K562 (cell line): ENCODE data around the gene PLA2G4C. TPM values are rescaled to one million over a fixed set of nuclear protein-coding genes. Genes with fewer than 3 reads are reported as not detected.
A peak's percentile ranks its signal among the peaks of the same experiment; 100 is the strongest.

Experiments used
- ATAC-seq: fragments of 200-7000 bp; cut with Tn5 transposase; 3 replicates; pipeline ENCODE4 v1.9.1; 2020; ENCODE audit warnings: moderate library complexity
- BruUV-seq: library from RNA; stranded (reverse); fragments of 400-500 nt; replicated peaks from 2 replicates; lab custom pipeline; 2021; lab: Mats Ljungman, UMichigan
- CTCF ChIA-PET: fragments of 300-600 bp; formaldehyde crosslinking; extraction: SDS; loops from one replicate; lab custom pipeline; 2021; ENCODE audit warnings: low intra/inter-chr PET ratio; lab: Yijun Ruan, JAX
- POLR2A ChIA-PET: fragments of 300-600, 350-650 bp; sonication (Branson Sonifier 250); formaldehyde crosslinking; extraction: SDS; loops from one replicate; lab custom pipeline; 2021; ENCODE audit warnings: antibody characterized with exemption, inconsistent platforms; lab: Yijun Ruan, JAX
- DNase-seq, 4 experiments: peaks; one replicate each; pipeline versions ENCODE4 v3.0.0 to v3.0.0-alpha.2; 2011 to 2018; ENCODE audit warnings: low spot score in 3 of 4, mixed read lengths in 3 of 4; ENCODE audit errors: extremely low read depth in 1 of 4
- FAIRE-seq: peaks from 2 replicates; lab custom pipeline; 2011; peaks lifted over from hg19 to GRCh38; lab: Jason Lieb, UNC
- H2AFZ ChIP-seq: 2 replicates; pipeline ENCODE4 v1.6.0; 2011; ENCODE audit warnings: low read depth, low read length, control low read depth, inconsistent platforms
- H3K27ac ChIP-seq: fragments of 200-600 bp; 3 replicates; pipeline ENCODE4 v1.8.0; 2011; ENCODE audit warnings: low read depth, mild to moderate bottlenecking, control low read depth, inconsistent platforms, low read length, moderate library complexity, mixed read lengths; ENCODE audit errors: extremely low read depth
- H3K27me3 ChIP-seq, 2 experiments: fragments of 300-600 bp in 1 of 2; 2 replicates in 1 of 2; 3 replicates in 1 of 2; pipeline versions ENCODE4 v1.6.0 to v1.8.0; 2011; ENCODE audit warnings: inconsistent platforms in 2 of 2, low read length in 2 of 2, mild to moderate bottlenecking in 1 of 2, mixed read lengths in 1 of 2, moderate library complexity in 1 of 2; ENCODE audit not compliant: control insufficient read depth in 2 of 2, insufficient read depth in 2 of 2
- H3K36me3 ChIP-seq: fragments of 300-600 bp; 3 replicates; pipeline ENCODE4 v1.8.0; 2011; ENCODE audit warnings: mild to moderate bottlenecking, low read length, inconsistent platforms; ENCODE audit not compliant: control insufficient read depth, insufficient read depth
- H3K4me1 ChIP-seq, 2 experiments: fragments of 200-600 bp in 1 of 2; replicated peaks in 1 of 2; 2 replicates in 1 of 2; 3 replicates in 1 of 2; pipeline versions ENCODE4 v1.5.1 to v1.8.0; 2011; ENCODE audit warnings: inconsistent platforms in 2 of 2, low read length in 2 of 2, mild to moderate bottlenecking in 1 of 2, mixed read lengths in 1 of 2, moderate library complexity in 1 of 2; ENCODE audit not compliant: control insufficient read depth in 2 of 2, insufficient read depth in 2 of 2
- H3K4me2 ChIP-seq: 2 replicates; pipeline ENCODE4 v1.6.1; 2011; ENCODE audit warnings: low read length, control low read depth, inconsistent platforms, mixed read lengths; ENCODE audit not compliant: insufficient read depth
- H3K4me3 ChIP-seq: fragments of 200-600 bp; sonication (generic), shearing (Covaris generic); 2 replicates; pipeline ENCODE4 v1.5.1; 2016; ENCODE audit warnings: control low read depth, inconsistent platforms
- H3K79me2 ChIP-seq: fragments of 200-600 bp; 3 replicates; pipeline ENCODE4 v1.8.0; 2011; ENCODE audit warnings: low read length, inconsistent platforms; ENCODE audit not compliant: control insufficient read depth, insufficient read depth
- H3K9ac ChIP-seq, 2 experiments: 2 replicates each; pipeline versions ENCODE4 v1.6.0 to v1.6.1; 2011; ENCODE audit warnings: low read depth in 2 of 2, low read length in 2 of 2, control low read depth in 1 of 2, inconsistent platforms in 1 of 2, mild to moderate bottlenecking in 1 of 2, mixed read lengths in 1 of 2; ENCODE audit not compliant: insufficient read depth in 1 of 2
- H3K9me1 ChIP-seq: one replicate; pipeline ENCODE4 v1.6.0; 2011; ENCODE audit warnings: inconsistent platforms, mild to moderate bottlenecking, low read length, moderate library complexity; ENCODE audit not compliant: control insufficient read depth, insufficient read depth
- H3K9me3 ChIP-seq: replicated peaks from 2 replicates; pipeline ENCODE4 v1.5.1; 2011; ENCODE audit warnings: low read depth, low read length, inconsistent platforms; ENCODE audit not compliant: control insufficient read depth, insufficient read depth
- H4K20me1 ChIP-seq: replicated peaks from 2 replicates; pipeline ENCODE4 v1.6.1; 2011; ENCODE audit warnings: low read length, inconsistent platforms, mixed read lengths; ENCODE audit not compliant: control insufficient read depth, insufficient read depth
- CBX1 ChIP-seq: sonication (generic); IDR thresholded peaks from 2 replicates; pipeline ENCODE4 v1.6.1; 2016; ENCODE audit warnings: antibody characterized with exemption, low read depth, mild to moderate bottlenecking
- CC2D1A ChIP-seq: fragments of 450-650 bp; IDR thresholded peaks from 2 replicates; pipeline ENCODE4 v1.6.1; 2017; ENCODE audit warnings: mild to moderate bottlenecking
- CTCF ChIP-seq, 3 experiments: IDR thresholded peaks in 2 of 3; conservative IDR thresholded peaks in 1 of 3; 2 replicates each; pipeline ENCODE4 v1.5.1; 2011 to 2012; ENCODE audit warnings: low read length in 3 of 3, mild to moderate bottlenecking in 3 of 3, control low read depth in 2 of 3, improper control_type of control experiment in 1 of 3, inconsistent platforms in 1 of 3, low read depth in 1 of 3, mixed read lengths in 1 of 3, moderate library complexity in 1 of 3; ENCODE audit not compliant: insufficient read depth in 2 of 3
- EHMT2 ChIP-seq: fragments of 450-650 bp; IDR thresholded peaks from 2 replicates; pipeline ENCODE4 v1.6.1; 2018; ENCODE audit warnings: antibody characterized with exemption
- JUN ChIP-seq, 2 experiments: sonication (generic) in 1 of 2; formaldehyde crosslinking in 1 of 2; IDR thresholded peaks; 2 replicates each; pipeline versions ENCODE4 v1.6.1 to v1.8.0; 2012 to 2022; ENCODE audit warnings: borderline replicate concordance in 2 of 2, mild to moderate bottlenecking in 2 of 2, improper control_type of control experiment in 1 of 2, low read depth in 1 of 2, low read length in 1 of 2, missing genetic modification reagents in 1 of 2
- ZSCAN32 ChIP-seq: fragments of 450-650 bp; formaldehyde crosslinking; IDR thresholded peaks from 2 replicates; pipeline ENCODE4 v1.4.0; 2020; ENCODE audit warnings: mild to moderate bottlenecking, moderate library complexity
- WGBS: fragments of 100-300 bp; shearing (Covaris generic); methylation state at CpG from one replicate; pipeline ENCODE4 v1.1.6; 2016; ENCODE audit warnings: low coverage, mixed read lengths; ENCODE audit not compliant: insufficient coverage; ENCODE audit errors: missing lambda C conversion rate; 5-methylcytosine and 5-hydroxymethylcytosine counted together
- in situ Hi-C: fragments of 300-500 bp; cut with MboI; formaldehyde crosslinking; loops from 4 replicates; pipeline ENCODE4 v1.15.0; 2018; ENCODE audit warnings: inconsistent platforms, mixed read lengths
- intact Hi-C: fragments of 100-400 bp; cut with micrococcal nuclease; formaldehyde crosslinking; loops from 2 replicates; pipeline ENCODE4 v1.14.2; 2022
- polyA plus RNA-seq, 8 experiments: library from polyadenylated mRNA; depleted of rRNA in 4 of 8; stranded (reverse) in 5 of 8; unstranded in 3 of 8; fragments of >200 nt; fragmentation: Nextera tagmentation in 2 of 8; fragmentation: Illumina TruSeq in 1 of 8; extraction: Ambion mirVana in 2 of 8; extraction: Trizol in 1 of 8; gene quantifications; 2 replicates each; pipeline versions ENCODE4 v1.2.1 to v1.2.3, GENCODE V29; 2011 to 2014; ENCODE audit warnings: inconsistent platforms in 1 of 8, missing spikeins in 1 of 8
- total RNA-seq, 7 experiments: library from RNA; depleted of rRNA in 6 of 7; stranded (reverse); fragments of >200 nt in 6 of 7; fragmentation: Illumina TruSeq in 2 of 7; extraction: Trizol in 2 of 7; gene quantifications; 2 replicates each; pipeline versions ENCODE4 v1.2.1 to v1.2.3, GENCODE V29; 2011 to 2021; ENCODE audit warnings: low replicate concordance in 1 of 7
- TF ChIP-seq, protein P1 (sequence below): fragments of 450-650 bp; IDR thresholded peaks from 2 replicates; pipeline ENCODE4 v1.6.1; 2016; ENCODE audit warnings: mild to moderate bottlenecking
- TF ChIP-seq, protein P2 (sequence below): sonication (generic); formaldehyde crosslinking; IDR thresholded peaks from 2 replicates; pipeline ENCODE4 v1.8.0; 2022; ENCODE audit warnings: mild to moderate bottlenecking, missing genetic modification reagents
- TF ChIP-seq, protein P3 (sequence below): fragments of 250-450 bp; sonication (Bioruptor Pico); IDR thresholded peaks from 2 replicates; pipeline ENCODE4 v1.9.0; 2021; ENCODE audit warnings: mild to moderate bottlenecking, inconsistent platforms

Gene PLA2G4C
- total and polyA plus RNA-seq, 9 of the 15 experiments (the other 6 are each of a cell fraction or from before 2014, with no cell fraction given): 0.27 to 0.35 (median 0.35) TPM; not detected in 6

GRCh38 chr19:48006762-48007161 is 103.9 kb downstream of the PLA2G4C start:
- Histone ChIP-seq H3K79me2 (no peaks in the 10 kb centered on the region), H3K9me3 (no peaks in the 10 kb centered on the region; the same call in 1 of the 2 replicates), H3K4me2 (peak overlapping the region; percentile 42), H3K36me3 (no peaks in the 10 kb centered on the region), H3K9me1 (no peaks in the 10 kb centered on the region), H2AFZ (peak overlapping the region; percentile 71), H3K27ac (no peak overlapping the region), H3K9ac (no peak overlapping the region), H3K27me3 (no peaks in the 10 kb centered on the region; a peak in 2 of 5 replicates), H4K20me1 (no peaks in the 10 kb centered on the region), H3K4me3 (no peak overlapping the region), H3K4me1 (no peaks in the 10 kb centered on the region; a peak in 1 of 5 replicates)
- CTCF ChIA-PET: no interaction called here
- ATAC-seq (peak; percentile 58; the same call in 2 of the 3 replicates), DNase-seq (peak; percentile 36 to 52 (median 44)), FAIRE-seq (peak; percentile 71)
- intact Hi-C loops: no loop called here
- 2% methylated on average over 6 of the region's 6 CpGs for WGBS
- POLR2A ChIA-PET: interaction anchor here (0.6 to 1.0 kb wide), 2 partner anchors 11 to 358 kb away, joined by 3 to 5 read pairs; no protein-coding TSS in a partner anchor
- no TSS peak for BruUV-seq
- in situ Hi-C loops: no loop called here
- TF ChIP-seq, protein P1, sequence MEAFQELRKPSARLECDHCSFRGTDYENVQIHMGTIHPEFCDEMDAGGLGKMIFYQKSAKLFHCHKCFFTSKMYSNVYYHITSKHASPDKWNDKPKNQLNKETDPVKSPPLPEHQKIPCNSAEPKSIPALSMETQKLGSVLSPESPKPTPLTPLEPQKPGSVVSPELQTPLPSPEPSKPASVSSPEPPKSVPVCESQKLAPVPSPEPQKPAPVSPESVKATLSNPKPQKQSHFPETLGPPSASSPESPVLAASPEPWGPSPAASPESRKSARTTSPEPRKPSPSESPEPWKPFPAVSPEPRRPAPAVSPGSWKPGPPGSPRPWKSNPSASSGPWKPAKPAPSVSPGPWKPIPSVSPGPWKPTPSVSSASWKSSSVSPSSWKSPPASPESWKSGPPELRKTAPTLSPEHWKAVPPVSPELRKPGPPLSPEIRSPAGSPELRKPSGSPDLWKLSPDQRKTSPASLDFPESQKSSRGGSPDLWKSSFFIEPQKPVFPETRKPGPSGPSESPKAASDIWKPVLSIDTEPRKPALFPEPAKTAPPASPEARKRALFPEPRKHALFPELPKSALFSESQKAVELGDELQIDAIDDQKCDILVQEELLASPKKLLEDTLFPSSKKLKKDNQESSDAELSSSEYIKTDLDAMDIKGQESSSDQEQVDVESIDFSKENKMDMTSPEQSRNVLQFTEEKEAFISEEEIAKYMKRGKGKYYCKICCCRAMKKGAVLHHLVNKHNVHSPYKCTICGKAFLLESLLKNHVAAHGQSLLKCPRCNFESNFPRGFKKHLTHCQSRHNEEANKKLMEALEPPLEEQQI: 0 out of 2 replicates have a peak, but pooled peaks have one; percentile 15
- TF ChIP-seq CC2D1A: peak; percentile 78
- peak; percentile 41 to 63 (median 55); a peak in 5 of 6 replicates for TF ChIP-seq CTCF (IDR thresholded peaks at IDR 0.05 in 2 of 3, conservative IDR thresholded peaks at IDR 0.05 in 1 of 3; ENCODE audit: insufficient read depth in 2 of 3, low read depth in 1 of 3, low read length in 3 of 3)
- no peak for TF ChIP-seq ZSCAN32 (CRISPR knock-in tag)
- TF ChIP-seq, protein P2, sequence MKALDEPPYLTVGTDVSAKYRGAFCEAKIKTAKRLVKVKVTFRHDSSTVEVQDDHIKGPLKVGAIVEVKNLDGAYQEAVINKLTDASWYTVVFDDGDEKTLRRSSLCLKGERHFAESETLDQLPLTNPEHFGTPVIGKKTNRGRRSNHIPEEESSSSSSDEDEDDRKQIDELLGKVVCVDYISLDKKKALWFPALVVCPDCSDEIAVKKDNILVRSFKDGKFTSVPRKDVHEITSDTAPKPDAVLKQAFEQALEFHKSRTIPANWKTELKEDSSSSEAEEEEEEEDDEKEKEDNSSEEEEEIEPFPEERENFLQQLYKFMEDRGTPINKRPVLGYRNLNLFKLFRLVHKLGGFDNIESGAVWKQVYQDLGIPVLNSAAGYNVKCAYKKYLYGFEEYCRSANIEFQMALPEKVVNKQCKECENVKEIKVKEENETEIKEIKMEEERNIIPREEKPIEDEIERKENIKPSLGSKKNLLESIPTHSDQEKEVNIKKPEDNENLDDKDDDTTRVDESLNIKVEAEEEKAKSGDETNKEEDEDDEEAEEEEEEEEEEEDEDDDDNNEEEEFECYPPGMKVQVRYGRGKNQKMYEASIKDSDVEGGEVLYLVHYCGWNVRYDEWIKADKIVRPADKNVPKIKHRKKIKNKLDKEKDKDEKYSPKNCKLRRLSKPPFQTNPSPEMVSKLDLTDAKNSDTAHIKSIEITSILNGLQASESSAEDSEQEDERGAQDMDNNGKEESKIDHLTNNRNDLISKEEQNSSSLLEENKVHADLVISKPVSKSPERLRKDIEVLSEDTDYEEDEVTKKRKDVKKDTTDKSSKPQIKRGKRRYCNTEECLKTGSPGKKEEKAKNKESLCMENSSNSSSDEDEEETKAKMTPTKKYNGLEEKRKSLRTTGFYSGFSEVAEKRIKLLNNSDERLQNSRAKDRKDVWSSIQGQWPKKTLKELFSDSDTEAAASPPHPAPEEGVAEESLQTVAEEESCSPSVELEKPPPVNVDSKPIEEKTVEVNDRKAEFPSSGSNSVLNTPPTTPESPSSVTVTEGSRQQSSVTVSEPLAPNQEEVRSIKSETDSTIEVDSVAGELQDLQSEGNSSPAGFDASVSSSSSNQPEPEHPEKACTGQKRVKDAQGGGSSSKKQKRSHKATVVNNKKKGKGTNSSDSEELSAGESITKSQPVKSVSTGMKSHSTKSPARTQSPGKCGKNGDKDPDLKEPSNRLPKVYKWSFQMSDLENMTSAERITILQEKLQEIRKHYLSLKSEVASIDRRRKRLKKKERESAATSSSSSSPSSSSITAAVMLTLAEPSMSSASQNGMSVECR (CRISPR knock-in tag): no peak
- TF ChIP-seq, protein P3, sequence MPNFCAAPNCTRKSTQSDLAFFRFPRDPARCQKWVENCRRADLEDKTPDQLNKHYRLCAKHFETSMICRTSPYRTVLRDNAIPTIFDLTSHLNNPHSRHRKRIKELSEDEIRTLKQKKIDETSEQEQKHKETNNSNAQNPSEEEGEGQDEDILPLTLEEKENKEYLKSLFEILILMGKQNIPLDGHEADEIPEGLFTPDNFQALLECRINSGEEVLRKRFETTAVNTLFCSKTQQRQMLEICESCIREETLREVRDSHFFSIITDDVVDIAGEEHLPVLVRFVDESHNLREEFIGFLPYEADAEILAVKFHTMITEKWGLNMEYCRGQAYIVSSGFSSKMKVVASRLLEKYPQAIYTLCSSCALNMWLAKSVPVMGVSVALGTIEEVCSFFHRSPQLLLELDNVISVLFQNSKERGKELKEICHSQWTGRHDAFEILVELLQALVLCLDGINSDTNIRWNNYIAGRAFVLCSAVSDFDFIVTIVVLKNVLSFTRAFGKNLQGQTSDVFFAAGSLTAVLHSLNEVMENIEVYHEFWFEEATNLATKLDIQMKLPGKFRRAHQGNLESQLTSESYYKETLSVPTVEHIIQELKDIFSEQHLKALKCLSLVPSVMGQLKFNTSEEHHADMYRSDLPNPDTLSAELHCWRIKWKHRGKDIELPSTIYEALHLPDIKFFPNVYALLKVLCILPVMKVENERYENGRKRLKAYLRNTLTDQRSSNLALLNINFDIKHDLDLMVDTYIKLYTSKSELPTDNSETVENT (CRISPR knock-in tag): 0 out of 2 replicates have a peak, but pooled peaks have one; percentile 37
- TF ChIP-seq JUN (IDR thresholded peaks at IDR 0.05; ENCODE audit: borderline replicate concordance, low read depth, low read length): no peak
- TF ChIP-seq JUN (CRISPR knock-in tag; IDR thresholded peaks at IDR 0.05; ENCODE audit: borderline replicate concordance): no peak
- peak; percentile 44; the same call in 1 of the 2 replicates for TF ChIP-seq EHMT2
- peak; percentile 50; the same call in 1 of the 2 replicates for TF ChIP-seq CBX1
